Lung (tissue), 12 donors: ENCODE data around the gene MLX. TPM values are rescaled to one million over a fixed set of nuclear protein-coding genes. Genes with fewer than 3 reads are reported as not detected.

Experiments
- ATAC-seq: fragments of 200-7000 bp; cut with Tn5 transposase; one replicate; pipeline ENCODE4 v1.9.1; 2020; ENCODE audit warnings: moderate number of reproducible peaks; ENCODE audit not compliant: insufficient read depth, low FRiP score
- DNase-seq, 3 donors: peaks; one replicate each; pipeline ENCODE4 v3.0.0-alpha.2; 2013 to 2017
- H3K27ac ChIP-seq, 2 donors: one replicate each; pipeline ENCODE4 v1.5.1; 2013; ENCODE audit warnings: mild to moderate bottlenecking in 2 of 2, moderate library complexity in 2 of 2, control low read depth in 1 of 2, inconsistent platforms in 1 of 2, low read depth in 1 of 2, low read length in 1 of 2
- H3K27me3 ChIP-seq, 3 donors: one replicate each; pipeline ENCODE4 v1.5.1; 2013; ENCODE audit warnings: low read length in 2 of 3; ENCODE audit not compliant: control insufficient read depth in 3 of 3, insufficient read depth in 3 of 3
- H3K36me3 ChIP-seq, 4 donors: one replicate each; pipeline ENCODE4 v1.5.1; 2013; ENCODE audit warnings: low read length in 4 of 4, mild to moderate bottlenecking in 1 of 4, moderate library complexity in 1 of 4; ENCODE audit not compliant: control insufficient read depth in 4 of 4, insufficient read depth in 4 of 4
- H3K4me1 ChIP-seq, 5 donors: one replicate each; pipeline ENCODE4 v1.5.1; 2013; ENCODE audit warnings: low read length in 5 of 5, mild to moderate bottlenecking in 2 of 5, moderate library complexity in 1 of 5; ENCODE audit not compliant: control insufficient read depth in 5 of 5, insufficient read depth in 5 of 5
- H3K4me3 ChIP-seq: one replicate; pipeline ENCODE4 v1.5.1; 2013; ENCODE audit warnings: mild to moderate bottlenecking, control low read depth, moderate library complexity
- H3K9ac ChIP-seq, 2 donors: one replicate each; pipeline ENCODE4 v1.5.1; 2013; ENCODE audit warnings: low read length in 2 of 2, control low read depth in 1 of 2; ENCODE audit not compliant: insufficient read depth in 1 of 2
- H3K9me3 ChIP-seq, 4 donors: one replicate each; pipeline ENCODE4 v1.5.1; 2013; ENCODE audit warnings: low read length in 3 of 4, mild to moderate bottlenecking in 1 of 4, moderate library complexity in 1 of 4; ENCODE audit not compliant: control insufficient read depth in 4 of 4, insufficient read depth in 3 of 4
- CTCF ChIP-seq: IDR thresholded peaks from 2 replicates; pipeline ENCODE4 v1.5.1; 2012; ENCODE audit warnings: mild to moderate bottlenecking; ENCODE audit errors: control extremely low read depth, extremely low read depth
- WGBS, 2 donors: extraction: QIAGEN DNeasy Blood & Tissue Kit; methylation state at CpG; one replicate each; pipeline ENCODE4 v1.1.7; 2013; 5-methylcytosine and 5-hydroxymethylcytosine counted together
- polyA plus RNA-seq, 2 donors: library from polyadenylated mRNA; stranded (reverse); fragments of 200-250 nt; gene quantifications; one replicate each; pipeline ENCODE4 v1.2.1, GENCODE V29; 2013
- total RNA-seq, 2 donors: library from RNA; depleted of rRNA in 1 of 2; stranded (reverse); fragments of >200 nt in 1 of 2; gene quantifications; one replicate each; pipeline ENCODE4 v1.2.1, GENCODE V29; 2014 to 2021
- donor health status: control.
- donor health status: control.
- donor health status: Bipolar disorder and iron deficiency.
- donor health status: healthy.
- donor health status: DM: yes; HTN: yes; CAD: no.

MLX gene
- total and polyA plus RNA-seq, 4 donors, result 31.9 to 71.6 (median 65.7) TPM

GRCh38 chr17:42522798-42523278, 44.1 kb upstream of the MLX start:
- DNase-seq, result no peak
- no peak for TF ChIP-seq CTCF
- no peak for ATAC-seq
- Histone ChIP-seq H3K27me3 (no peaks in the 10 kb centered on the region), H3K9ac (no peak overlapping the region), H3K36me3 (peaks cover 0 to 18% (median 2%) of the 10 kb centered on the region in 4 donors), H3K9me3 (no peaks in the 10 kb centered on the region), H3K4me1 (peaks cover 28 to 54% (median 41%) of the 10 kb centered on the region in 5 donors), H3K4me3 (no peak overlapping the region), H3K27ac (peak overlapping the region; percentile 24 to 84)
- 87 to 95% methylated on average over 8 of the region's 8 CpGs for WGBS, 2 donors

DNA sequence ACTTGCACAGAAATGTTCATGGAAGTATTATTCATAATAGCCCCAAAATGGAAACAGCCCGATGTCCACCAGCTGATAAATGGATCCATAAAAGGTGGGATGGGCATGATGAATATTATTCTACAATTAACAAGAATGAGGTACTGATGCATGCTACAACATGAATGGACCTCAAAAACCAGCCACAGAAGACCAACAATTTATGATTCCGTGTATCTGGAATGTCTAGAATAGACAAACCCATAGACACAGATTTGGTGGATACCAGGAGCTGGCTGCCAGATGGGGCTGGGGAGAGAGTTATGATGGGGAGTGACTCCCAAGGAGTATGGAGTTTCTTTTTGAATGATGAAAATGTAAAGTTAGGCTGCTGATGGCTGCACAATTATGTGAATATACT, 41.7 kb upstream of the MLX start:
- peaks cover 8 to 30% (median 25%) of the 10 kb centered on the region in 5 donors for H3K4me1 ChIP-seq
- no peak overlapping the region for H3K4me3 ChIP-seq
- ATAC-seq (no peak), DNase-seq (no peak)
- H3K9ac ChIP-seq, result no peak overlapping the region
- H3K27ac ChIP-seq, result no peak overlapping the region
- peaks cover 0 to 18% (median 2%) of the 10 kb centered on the region in 4 donors for H3K36me3 ChIP-seq
- H3K9me3 ChIP-seq, result no peaks in the 10 kb centered on the region
- 87 to 93% methylated on average over 2 of the region's 2 CpGs for WGBS, 2 donors
- no peaks in the 10 kb centered on the region for H3K27me3 ChIP-seq
- no peak for TF ChIP-seq CTCF

DNA sequence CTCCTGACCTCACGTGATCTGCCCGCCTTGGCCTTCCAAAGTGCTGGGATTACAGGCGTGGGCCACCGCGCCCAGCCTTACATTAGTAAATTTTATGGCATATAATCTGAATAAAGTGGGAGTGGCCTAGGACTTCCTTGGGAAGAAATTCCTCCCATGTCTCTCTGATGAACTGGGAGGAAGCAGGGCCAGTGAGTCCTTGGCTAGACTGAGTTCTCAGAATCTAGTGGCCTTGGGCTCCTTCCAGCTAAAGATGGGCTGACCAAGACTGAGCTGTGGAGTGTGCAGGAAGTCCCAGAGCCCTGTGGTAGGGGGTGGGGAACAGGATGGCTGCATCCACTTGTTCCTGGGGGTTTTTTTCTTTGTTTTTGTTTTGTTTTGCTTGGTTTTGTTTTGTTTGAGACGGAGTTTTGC, 40.9 kb upstream of the MLX start:
- Histone ChIP-seq H3K27me3 (no peaks in the 10 kb centered on the region), H3K9me3 (no peaks in the 10 kb centered on the region), H3K27ac (peak overlapping the region in 1 of 2 donors; percentile 61), H3K36me3 (peaks cover 0 to 16% (median 2%) of the 10 kb centered on the region in 4 donors), H3K9ac (no peak overlapping the region), H3K4me1 (peaks cover 0 to 25% (median 22%) of the 10 kb centered on the region in 5 donors), H3K4me3 (no peak overlapping the region)
- no peak for TF ChIP-seq CTCF
- WGBS, 2 donors, result 83 to 92% methylated on average over 6 of the region's 6 CpGs
- ATAC-seq, result no peak
- no peak for DNase-seq

DNA sequence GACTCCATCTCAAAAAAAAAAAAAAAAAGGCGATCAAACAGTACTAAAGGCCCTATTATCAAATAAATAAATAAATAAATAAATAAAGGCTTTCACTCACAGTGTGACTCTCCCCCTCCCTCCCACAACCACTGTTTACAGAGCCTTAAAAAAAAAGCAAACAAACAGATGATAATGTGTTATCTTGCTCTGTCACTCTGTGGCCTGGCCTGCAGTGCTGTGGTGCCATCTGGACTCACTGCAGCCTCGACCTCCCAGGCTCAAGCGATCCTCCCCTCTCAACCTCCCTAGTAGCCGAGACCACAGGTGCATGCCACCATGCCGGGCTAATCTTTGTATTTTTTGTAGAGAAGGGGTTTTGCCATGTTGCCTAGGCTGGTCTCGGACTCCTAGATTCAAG, 39.0 kb upstream of the MLX start:
- Histone ChIP-seq H3K9me3 (no peaks in the 10 kb centered on the region), H3K4me3 (no peak overlapping the region), H3K9ac (no peak overlapping the region), H3K27ac (no peak overlapping the region), H3K36me3 (peaks cover 0 to 1% (median 0%) of the 10 kb centered on the region in 4 donors), H3K4me1 (peaks cover 0 to 14% (median 7%) of the 10 kb centered on the region in 5 donors), H3K27me3 (no peaks in the 10 kb centered on the region)
- TF ChIP-seq CTCF, result no peak
- DNase-seq, result no peak
- ATAC-seq, result no peak
- WGBS, 2 donors, result 94 to 95% methylated on average over 6 of the region's 6 CpGs
